Umbilical cord (tissue), 2 donors: Measurements from ENCODE around the gene LIMK1. TPM values are rescaled to one million over a fixed set of nuclear protein-coding genes. Genes with fewer than 3 reads are reported as not detected.
"Not testable (repeated sequence)": the region's sequence is repeated elsewhere in the genome, so short reads cannot be mapped to it uniquely, and the experiment has no call there.

Source experiments
- DNase-seq: peaks from one replicate; pipeline ENCODE4 v3.0.0-alpha.2; 2015; ENCODE audit warnings: low spot score
- total RNA-seq: library from RNA; depleted of rRNA; stranded (reverse); fragments of >200 nt; gene quantifications from one replicate; pipeline ENCODE4 v1.2.3, GENCODE V29; 2014; ENCODE audit warnings: low replicate concordance; ENCODE audit not compliant: insufficient read depth

Gene LIMK1
- total RNA-seq, result 11.3 TPM

DNA sequence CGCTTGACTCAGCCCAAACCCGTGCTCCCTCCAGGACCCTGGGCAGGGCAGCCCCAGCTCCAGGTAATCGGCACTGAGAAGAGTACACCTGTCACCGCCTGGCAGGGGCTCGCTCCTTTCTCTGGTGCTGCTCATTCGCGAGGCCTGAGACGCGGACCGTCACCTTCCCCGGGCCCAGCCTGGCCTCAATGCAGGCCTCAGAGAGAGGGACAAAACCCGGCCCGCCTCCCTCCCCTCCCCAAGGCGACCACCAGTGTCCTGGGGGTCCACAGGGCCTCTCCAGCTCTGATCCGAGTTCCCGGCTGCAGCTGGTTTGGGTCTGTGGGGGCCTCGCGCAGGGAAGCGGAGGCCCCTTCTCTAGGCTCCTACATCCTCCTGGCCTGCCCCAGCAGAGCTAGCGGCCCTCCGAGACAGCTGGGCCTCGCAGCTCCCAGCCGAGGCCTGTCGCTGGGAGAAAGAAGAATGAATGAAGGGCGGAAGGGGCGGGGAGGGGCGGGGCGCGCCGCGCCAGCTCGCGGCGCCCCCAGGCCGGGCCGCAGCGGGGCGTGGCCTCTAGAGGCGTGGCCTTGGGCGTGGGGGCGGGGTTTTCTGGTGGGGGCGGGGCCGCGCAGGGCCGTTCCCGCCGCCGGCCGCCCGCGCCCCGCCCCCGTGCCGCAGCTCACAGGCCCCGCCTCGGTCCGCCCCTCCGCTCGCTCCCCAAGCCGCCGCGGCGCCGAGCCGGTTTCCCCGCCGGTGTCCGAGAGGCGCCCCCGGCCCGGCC lies at the start of gene LIMK1:
TSS of gene LIMK1 (plus strand) at position 688 of the 760 bp plus-strand sequence. CDS start 187 bp downstream, outside the sequence.
- DNase-seq, result peak; percentile 90

DNA sequence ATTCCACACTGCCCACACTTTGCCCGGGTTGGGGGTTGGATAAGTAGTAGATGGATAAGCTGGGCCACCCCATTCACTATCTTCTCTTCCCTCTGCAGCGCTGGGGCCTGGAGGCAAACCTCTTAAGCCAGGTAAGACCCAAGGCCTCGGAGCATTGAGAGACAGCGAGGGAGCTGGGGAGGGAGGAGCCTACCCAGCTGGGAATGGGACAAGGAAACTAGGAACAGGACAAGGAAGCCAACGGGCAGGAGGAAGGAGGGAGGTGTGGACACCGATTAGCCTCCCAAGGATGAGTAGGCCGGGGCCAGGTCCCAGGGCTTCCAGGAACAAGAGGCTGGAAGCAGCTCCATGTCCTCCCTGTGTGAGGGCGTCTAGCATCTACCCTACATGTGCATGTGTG lies 46.0 kb upstream of the LIMK1 start:
- no peak for DNase-seq

- no peak for DNase-seq
These were observed 45.2 kb upstream of the LIMK1 start for GRCh38 chr7:74038194-74038961.

DNA sequence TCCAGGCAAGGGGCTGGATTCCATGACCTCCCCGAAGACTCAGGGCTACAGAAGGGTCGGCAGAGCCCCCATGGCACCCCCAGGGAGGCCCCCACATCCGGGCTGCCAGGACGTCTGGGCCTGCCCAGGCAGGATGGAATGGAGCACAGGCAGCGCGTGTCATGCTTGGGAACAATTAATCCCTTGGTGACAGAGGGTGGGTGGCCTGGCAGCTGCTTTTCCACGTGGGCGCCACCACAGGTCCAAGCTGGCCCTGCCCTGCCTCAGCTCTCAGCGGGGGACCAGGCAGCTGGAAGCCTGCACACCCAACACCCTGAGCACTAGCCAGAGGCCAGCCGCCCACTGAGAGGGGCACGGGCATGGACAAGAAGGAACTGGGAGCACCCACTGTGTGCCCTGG lies 44.3 kb upstream of the LIMK1 start:
- no peak for DNase-seq

DNA sequence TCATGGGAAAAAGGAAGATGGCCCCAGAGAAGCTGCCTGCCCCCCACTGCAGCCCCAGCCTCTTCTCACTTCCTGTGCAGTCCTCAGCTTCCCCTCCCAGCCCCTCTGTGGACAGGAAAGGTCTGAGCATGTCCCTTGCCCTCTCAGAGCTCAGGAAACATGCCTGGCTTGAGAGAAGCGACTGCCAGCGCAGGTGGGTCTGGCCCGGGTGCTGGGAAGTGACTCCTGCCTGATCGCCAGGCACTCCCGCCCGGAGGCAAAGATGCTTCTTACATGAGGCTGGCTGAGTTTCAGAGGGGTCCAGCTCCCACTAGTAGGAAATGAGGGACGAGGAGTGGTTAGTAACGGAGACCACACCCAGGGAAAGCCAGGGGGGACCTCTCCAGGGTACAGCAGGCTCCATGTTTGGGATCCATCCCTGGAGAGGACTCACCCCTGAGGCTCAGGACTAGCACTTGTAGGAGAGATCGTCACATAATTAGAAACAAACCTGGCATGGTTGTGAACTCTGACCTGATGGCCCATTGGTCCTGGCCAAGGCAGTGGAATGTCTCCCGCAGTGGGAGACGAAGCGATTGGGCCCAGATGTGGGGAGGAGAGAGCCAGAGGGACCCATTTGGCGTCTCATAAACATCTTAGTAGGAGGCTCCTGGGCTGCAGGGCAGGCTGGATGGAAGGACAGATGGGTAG lies 43.4 kb upstream of the LIMK1 start:
- no peak for DNase-seq

DNA sequence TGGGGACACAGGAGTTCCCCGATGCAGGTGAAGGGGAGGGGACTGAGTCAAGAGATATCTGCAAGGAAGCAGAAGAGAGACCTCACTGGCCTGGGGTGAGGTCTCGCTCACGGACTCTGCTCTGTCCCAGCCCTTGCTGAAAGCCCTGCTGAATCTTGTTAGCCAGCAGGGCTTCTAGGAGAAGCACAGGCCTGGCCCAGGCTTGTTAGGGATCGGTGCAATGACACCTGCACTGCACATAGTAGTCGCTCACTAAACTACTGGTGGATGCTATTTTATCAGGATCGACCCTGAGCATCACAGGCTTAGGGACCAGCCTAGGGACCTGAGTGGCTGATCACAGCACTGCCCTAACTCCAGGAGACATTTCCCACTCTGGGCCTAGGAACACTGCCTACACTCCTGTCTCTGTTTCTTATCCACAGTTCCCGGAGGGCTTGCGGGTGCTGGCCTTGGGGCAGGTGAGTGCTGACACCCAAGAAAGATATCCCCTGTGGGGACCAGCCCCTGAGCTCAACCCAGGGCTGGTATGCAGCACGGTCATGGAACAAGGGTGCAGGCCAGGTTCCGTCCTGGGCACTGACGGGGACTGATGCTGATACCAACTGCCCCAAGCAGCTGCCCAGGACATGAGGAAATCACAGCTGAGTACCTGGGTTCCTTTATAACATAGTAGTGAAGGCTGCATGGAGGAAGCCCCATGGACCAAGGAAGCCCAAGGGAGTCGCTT lies 42.6 kb upstream of the LIMK1 start:
- no peak for DNase-seq

GRCh38 chr7:74042746-74043522 lies 40.7 kb upstream of the LIMK1 start:
- DNase-seq, result no peak

- DNase-seq, result no peak
These were observed 40.1 kb upstream of the LIMK1 start for GRCh38 chr7:74043523-74043951.

DNA sequence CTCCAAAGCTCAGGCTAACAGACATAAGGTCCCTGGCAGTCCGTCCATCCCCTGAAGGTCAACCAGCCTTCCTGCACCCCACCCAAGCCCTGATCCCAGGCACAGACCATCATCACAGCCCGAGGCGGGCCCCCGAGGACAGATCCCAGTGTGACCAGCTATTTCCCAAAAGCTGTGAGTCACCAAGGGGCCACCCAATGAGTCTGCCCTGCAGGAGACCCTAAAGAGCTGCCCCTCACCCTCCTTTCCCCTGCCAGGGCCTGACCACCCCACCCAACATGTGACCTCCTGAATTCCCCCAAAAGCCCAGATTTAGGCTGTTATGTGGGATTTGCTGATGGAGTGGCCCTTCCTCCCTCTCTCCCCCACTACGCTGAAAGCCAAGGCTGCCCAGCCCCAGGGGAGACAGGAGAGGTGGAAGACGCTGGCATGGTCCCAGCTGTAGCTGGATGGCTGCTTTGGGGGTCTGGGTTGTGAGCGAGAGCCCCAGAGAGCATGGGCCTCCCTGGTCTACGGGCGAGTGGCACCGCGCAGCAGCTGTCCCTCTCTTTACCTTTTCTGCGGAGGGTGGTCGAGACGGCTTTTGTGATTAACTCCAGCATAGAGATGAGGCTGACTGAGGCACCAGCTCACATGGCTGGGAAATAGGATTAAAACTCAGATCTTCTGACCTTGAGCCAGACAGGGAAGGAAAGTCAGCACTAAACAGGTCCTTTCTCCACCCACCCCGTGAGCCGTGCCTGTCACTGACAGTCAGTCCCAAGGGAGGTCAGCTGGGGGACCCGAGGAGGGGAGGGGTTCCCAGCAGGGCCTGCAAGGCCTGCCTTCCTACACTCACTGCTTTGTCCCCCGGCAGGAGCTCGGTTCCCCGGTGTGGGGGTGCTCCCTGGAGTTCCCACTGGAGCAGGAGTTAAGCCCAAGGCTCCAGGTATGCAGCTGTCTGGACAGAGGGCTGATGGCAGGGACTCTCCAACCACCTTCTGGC lies 38.9 kb upstream of the LIMK1 start:
- DNase-seq, result no peak

DNA sequence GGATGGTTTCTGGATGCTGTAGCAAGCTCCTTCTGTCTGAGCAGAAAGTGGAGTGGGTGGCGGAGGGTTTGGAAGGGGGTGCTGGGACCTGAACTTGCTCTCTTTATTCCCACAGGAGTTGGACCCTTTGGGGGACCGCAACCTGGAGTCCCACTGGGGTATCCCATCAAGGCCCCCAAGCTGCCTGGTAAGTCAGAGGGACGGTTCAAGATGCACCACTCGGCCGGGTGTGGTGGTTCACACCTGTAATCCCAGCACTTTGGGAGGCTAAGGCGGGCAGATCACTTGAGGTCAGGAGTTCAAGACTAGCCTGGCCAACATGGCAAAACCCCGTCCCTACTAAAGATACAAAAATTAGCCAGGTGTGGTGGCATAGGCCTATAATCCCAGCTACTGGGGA lies 37.0 kb upstream of the LIMK1 start:
- not testable (repeated sequence) for DNase-seq

DNA sequence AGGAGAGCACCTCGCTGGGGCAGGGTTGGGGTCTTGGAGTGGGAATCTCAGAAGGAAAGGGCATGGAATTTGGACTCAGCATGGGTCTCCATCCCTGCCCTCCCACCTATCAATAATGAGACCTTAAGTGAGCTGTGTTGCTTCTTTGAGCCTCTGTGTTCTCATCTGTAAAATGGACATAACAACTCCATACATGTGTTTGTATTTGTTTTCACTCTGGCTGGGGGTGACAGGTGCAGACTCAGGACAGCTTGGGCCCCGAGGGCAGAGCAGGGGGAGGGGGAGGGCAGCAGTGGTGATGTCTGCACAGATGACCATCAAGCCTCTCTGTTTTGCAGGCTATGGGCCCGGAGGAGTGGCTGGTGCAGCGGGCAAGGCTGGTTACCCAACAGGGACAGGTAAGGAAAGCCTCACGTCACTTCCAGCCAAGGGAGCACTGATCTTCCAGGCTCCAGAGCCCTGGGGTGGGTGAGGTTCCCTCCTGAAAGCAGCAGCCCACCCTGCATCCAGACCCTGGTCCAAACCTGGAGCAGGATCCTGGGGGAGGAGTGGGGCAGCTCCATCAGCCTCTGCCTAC lies 35.7 kb upstream of the LIMK1 start:
- no peak for DNase-seq

DNA sequence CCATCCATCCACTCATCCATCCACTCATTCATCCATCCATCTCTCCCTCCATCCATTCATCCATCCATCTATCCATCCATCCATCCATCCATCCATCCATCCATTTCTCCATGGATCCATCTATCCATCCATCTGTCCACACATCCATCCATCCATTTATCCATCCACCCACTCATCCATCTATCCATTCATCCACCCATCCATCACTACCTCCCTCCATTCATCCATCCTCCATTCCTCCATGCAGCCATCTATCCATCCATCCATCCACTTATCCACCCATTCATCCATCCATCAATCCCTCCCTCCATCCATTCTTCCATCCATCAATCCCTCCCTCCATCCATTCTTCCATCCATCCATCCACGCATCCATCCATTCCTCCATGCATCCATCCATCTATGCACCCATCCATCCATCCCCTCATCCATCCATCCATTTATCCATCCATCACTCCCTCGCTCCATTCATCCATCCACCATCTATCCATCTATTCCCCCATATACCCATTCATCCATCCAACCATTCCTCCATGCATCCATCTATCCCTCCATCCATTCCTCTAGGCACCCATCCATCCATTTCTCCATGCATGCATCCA lies 34.5 kb upstream of the LIMK1 start:
- DNase-seq, result no peak

DNA sequence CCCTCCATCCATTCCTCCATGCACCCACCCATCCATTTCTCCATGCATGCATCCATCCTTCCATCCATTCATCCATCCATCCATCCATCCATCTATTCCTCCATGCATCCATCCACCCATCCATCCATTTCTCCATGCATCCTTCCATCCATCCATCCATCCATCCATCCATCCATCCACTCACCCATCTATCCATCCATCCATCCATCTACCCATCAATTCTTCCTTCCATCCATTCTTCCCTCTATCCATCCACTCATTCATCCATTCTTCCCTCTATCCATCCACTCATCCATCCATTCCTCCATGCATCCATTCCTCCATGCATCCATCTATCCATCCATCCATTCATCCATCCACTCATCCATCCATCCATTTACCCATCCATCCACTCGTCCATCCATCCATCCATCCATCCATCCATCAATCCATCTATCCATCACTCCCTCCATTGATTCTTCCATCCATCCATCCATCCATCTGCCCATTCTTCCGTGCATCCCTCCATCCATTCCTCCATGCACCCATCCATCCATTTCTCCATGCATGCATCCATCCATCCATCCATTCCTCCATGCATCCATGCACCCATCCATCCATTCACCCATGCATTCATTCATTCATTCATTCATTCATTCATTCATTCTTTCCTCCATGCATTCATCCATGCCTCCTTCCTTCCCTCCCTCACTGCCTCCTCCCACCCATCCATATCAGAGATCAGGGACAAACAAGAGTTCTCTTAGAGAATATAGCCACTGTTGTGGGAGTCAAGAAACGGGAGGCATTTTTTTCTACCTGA lies 33.4 kb upstream of the LIMK1 start:
- DNase-seq, result no peak

DNA sequence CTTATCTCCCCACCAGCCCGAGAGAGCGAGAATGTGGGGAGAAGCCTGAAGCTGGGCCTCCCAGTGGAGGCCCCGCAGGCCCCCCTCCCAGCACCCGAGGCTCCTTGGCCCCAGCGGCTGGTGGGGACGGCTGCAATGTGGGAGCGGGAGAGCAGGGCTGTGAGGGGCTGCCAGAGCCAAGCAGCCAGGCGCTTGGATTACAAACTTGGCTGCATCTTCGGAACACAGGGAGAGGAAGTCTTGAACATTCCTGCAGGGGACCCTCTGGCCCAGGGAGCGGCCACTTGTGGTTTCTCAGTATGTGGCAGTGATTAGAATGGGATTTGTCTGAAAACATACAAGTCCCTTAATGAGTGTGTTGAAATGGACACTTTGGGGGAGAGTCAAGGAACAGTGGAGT lies 32.4 kb upstream of the LIMK1 start:
- peak; percentile 68 for DNase-seq

GRCh38 chr7:74051629-74052410 lies 31.8 kb upstream of the LIMK1 start:
- DNase-seq, result no peak

DNA sequence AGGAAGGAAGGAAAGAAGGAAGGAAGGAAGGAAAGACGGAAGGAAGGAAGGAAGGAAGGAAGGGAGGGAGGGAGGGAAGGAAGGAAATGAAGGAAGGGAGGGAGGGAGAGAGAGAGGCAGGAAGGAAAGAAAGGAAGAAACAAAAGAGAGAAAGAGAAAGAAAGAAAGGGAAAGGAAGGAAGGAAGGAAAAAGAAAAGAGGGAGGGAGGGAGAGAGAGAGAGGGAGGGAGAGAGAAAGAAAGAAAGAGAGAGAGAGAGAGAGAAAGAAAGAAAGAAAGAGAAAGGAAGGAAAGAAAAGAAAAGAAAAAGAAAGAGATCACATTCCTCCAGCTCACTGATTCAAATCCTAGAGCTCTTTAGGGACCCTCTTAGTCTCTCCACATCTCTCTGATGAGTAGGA lies 31.0 kb upstream of the LIMK1 start:
- DNase-seq, result no peak

GRCh38 chr7:74053589-74054186 lies 29.9 kb upstream of the LIMK1 start:
- no peak for DNase-seq
